ENCODE measurements around the gene PTPRN2.

The PTPRN2 gene

DNA sequence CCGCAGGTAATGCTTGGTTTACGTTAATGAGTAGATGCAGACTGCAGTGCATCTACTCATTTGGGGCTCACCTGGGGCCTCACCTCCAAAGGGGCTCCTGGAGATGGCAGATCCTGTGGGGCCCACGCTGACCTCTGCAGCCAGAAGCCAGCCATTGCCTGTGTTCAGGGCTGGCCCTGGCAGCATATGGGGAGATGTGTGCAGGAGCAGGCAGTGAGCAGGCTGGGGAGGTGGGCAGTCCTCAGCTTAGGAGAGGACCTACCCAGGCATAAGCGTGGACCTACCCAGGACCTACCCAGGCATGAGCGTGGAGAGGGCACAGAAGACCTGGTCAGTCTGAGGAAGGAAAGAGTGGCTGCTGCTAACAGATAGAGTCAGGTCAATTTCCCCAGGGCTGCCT lies 178.5 kb downstream of the PTPRN2 start:
- H3K23ac ChIP-seq (ENCODE audit: low read depth, low read length, poor library complexity): no peak overlapping the region
- H3K27ac ChIP-seq (replicated peaks; ENCODE audit: low read length): no peak overlapping the region
- H2AK5ac ChIP-seq (ENCODE audit: low read depth, low read length): no peak overlapping the region
- DNase-seq (ENCODE audit: low spot score): no peak
- peak overlapping the region; percentile 66 for H3K9ac ChIP-seq (ENCODE audit: low read depth, low read length, poor library complexity)
- no peak overlapping the region for H3K18ac ChIP-seq (ENCODE audit: low read length)
- no peak overlapping the region for H3K14ac ChIP-seq (ENCODE audit: low read length)
- H3K36me3 ChIP-seq (replicated peaks in 1 of 2; ENCODE audit: control insufficient read depth in 2 of 2, insufficient read depth in 2 of 2, low read length in 2 of 2): no peaks in the 10 kb centered on the region
- no peak overlapping the region for H2BK120ac ChIP-seq (ENCODE audit: low read depth, low read length)
- no peak overlapping the region for H3K4ac ChIP-seq (ENCODE audit: low read length)
- no peak overlapping the region for H3K4me2 ChIP-seq (ENCODE audit: insufficient read depth, low read length, poor library complexity, severe bottlenecking)
- no peak overlapping the region for H2AFZ ChIP-seq (ENCODE audit: low read length)
- peaks cover 0 to under 1% (median 0%) of the 10 kb centered on the region in 3 experiments for H3K27me3 ChIP-seq (ENCODE audit: control insufficient read depth in 3 of 3, insufficient read depth in 3 of 3, low read depth in 1 of 3, low read length in 3 of 3)
- no peaks in the 10 kb centered on the region for H3K79me1 ChIP-seq (ENCODE audit: low read depth, low read length)
- no peak overlapping the region for H3K4me3 ChIP-seq (ENCODE audit: low read length in 2 of 2)
- H3K4me1 ChIP-seq (ENCODE audit: control insufficient read depth in 2 of 2, insufficient read depth in 1 of 2, low read depth in 1 of 2, low read length in 2 of 2): peaks cover 0 to 4% of the 10 kb centered on the region in 2 donors
- no peaks in the 10 kb centered on the region for H3K9me3 ChIP-seq (replicated peaks in 1 of 2; ENCODE audit: control insufficient read depth in 2 of 2, insufficient read depth in 1 of 2, low read depth in 1 of 2, low read length in 2 of 2)
- H4K8ac ChIP-seq (ENCODE audit: low read depth, low read length): no peak overlapping the region
- H2BK15ac ChIP-seq (ENCODE audit: low read length): peak overlapping the region; percentile 68
- no peak overlapping the region for H4K91ac ChIP-seq (ENCODE audit: low read depth, low read length, poor library complexity)
- peak overlapping the region; percentile 30 for H2BK5ac ChIP-seq (ENCODE audit: low read length)
- no CpG with 5 or more reads among the region's 5 CpGs for WGBS, 2 donors (ENCODE audit: extremely low coverage in 2 of 2, insufficient read length in 2 of 2, insufficient replicate concordance in 1 of 2)
- no peak overlapping the region for H2BK12ac ChIP-seq (ENCODE audit: low read length)

- DNase-seq (ENCODE audit: low spot score): no peak
- Histone ChIP-seq H3K27me3 (ENCODE audit: control insufficient read depth in 3 of 3, insufficient read depth in 3 of 3, low read depth in 1 of 3, low read length in 3 of 3) (peaks cover 0 to 2% (median 0%) of the 10 kb centered on the region in 3 experiments), H3K4me1 (ENCODE audit: control insufficient read depth in 2 of 2, insufficient read depth in 1 of 2, low read depth in 1 of 2, low read length in 2 of 2) (peaks cover 0 to 3% of the 10 kb centered on the region in 2 donors), H2BK120ac (ENCODE audit: low read depth, low read length) (no peak overlapping the region), H3K4me2 (ENCODE audit: insufficient read depth, low read length, poor library complexity, severe bottlenecking) (no peak overlapping the region), H2BK15ac (ENCODE audit: low read length) (no peak overlapping the region), H4K8ac (ENCODE audit: low read depth, low read length) (no peak overlapping the region), H3K14ac (ENCODE audit: low read length) (no peak overlapping the region), H3K79me1 (ENCODE audit: low read depth, low read length) (no peaks in the 10 kb centered on the region), H2AFZ (ENCODE audit: low read length) (no peak overlapping the region), H2AK5ac (ENCODE audit: low read depth, low read length) (no peak overlapping the region), H3K23ac (ENCODE audit: low read depth, low read length, poor library complexity) (no peak overlapping the region), H3K9me3 (replicated peaks in 1 of 2; ENCODE audit: control insufficient read depth in 2 of 2, insufficient read depth in 1 of 2, low read depth in 1 of 2, low read length in 2 of 2) (no peaks in the 10 kb centered on the region), H3K9ac (ENCODE audit: low read depth, low read length, poor library complexity) (no peak overlapping the region), H3K4me3 (ENCODE audit: low read length in 2 of 2) (no peak overlapping the region), H3K27ac (replicated peaks; ENCODE audit: low read length) (no peak overlapping the region), H2BK5ac (ENCODE audit: low read length) (no peak overlapping the region), H3K18ac (ENCODE audit: low read length) (no peak overlapping the region), H3K4ac (ENCODE audit: low read length) (no peak overlapping the region), H2BK12ac (ENCODE audit: low read length) (no peak overlapping the region), H3K36me3 (replicated peaks in 1 of 2; ENCODE audit: control insufficient read depth in 2 of 2, insufficient read depth in 2 of 2, low read length in 2 of 2) (no peaks in the 10 kb centered on the region), H4K91ac (ENCODE audit: low read depth, low read length, poor library complexity) (no peak overlapping the region)
- WGBS, 2 donors (ENCODE audit: extremely low coverage in 2 of 2, insufficient read length in 2 of 2, insufficient replicate concordance in 1 of 2): no CpG with 5 or more reads among the region's 12 CpGs
Observed at GRCh38 chr7:158408318-158408920, 179.2 kb downstream of the PTPRN2 start.

GRCh38 chr7:158407581-158408317 lies 179.9 kb downstream of the PTPRN2 start:
- DNase-seq (ENCODE audit: low spot score): peak; percentile 44

GRCh38 chr7:158406801-158407200 lies 180.8 kb downstream of the PTPRN2 start:
- H3K36me3 ChIP-seq (replicated peaks in 1 of 2; ENCODE audit: control insufficient read depth in 2 of 2, insufficient read depth in 2 of 2, low read length in 2 of 2): no peaks in the 10 kb centered on the region
- no peak overlapping the region for H3K9ac ChIP-seq (ENCODE audit: low read depth, low read length, poor library complexity)
- no peak overlapping the region for H2BK120ac ChIP-seq (ENCODE audit: low read depth, low read length)
- no peak overlapping the region for H2BK5ac ChIP-seq (ENCODE audit: low read length)
- no peaks in the 10 kb centered on the region for H3K79me1 ChIP-seq (ENCODE audit: low read depth, low read length)
- H3K9me3 ChIP-seq (replicated peaks in 1 of 2; ENCODE audit: control insufficient read depth in 2 of 2, insufficient read depth in 1 of 2, low read depth in 1 of 2, low read length in 2 of 2): no peaks in the 10 kb centered on the region
- no peak overlapping the region for H2BK12ac ChIP-seq (ENCODE audit: low read length)
- no CpG with 5 or more reads among the region's 11 CpGs for WGBS, 2 donors (ENCODE audit: extremely low coverage in 2 of 2, insufficient read length in 2 of 2, insufficient replicate concordance in 1 of 2)
- H3K23ac ChIP-seq (ENCODE audit: low read depth, low read length, poor library complexity): no peak overlapping the region
- H3K4me1 ChIP-seq (ENCODE audit: control insufficient read depth in 2 of 2, insufficient read depth in 1 of 2, low read depth in 1 of 2, low read length in 2 of 2): peaks cover 0 to 3% of the 10 kb centered on the region in 2 donors
- H2BK15ac ChIP-seq (ENCODE audit: low read length): no peak overlapping the region
- no peak overlapping the region for H4K91ac ChIP-seq (ENCODE audit: low read depth, low read length, poor library complexity)
- H4K8ac ChIP-seq (ENCODE audit: low read depth, low read length): no peak overlapping the region
- H3K4me2 ChIP-seq (ENCODE audit: insufficient read depth, low read length, poor library complexity, severe bottlenecking): no peak overlapping the region
- H3K4me3 ChIP-seq (ENCODE audit: low read length in 2 of 2): no peak overlapping the region
- H3K18ac ChIP-seq (ENCODE audit: low read length): peak overlapping the region; percentile 20
- no peak for DNase-seq (ENCODE audit: low spot score)
- H3K27ac ChIP-seq (replicated peaks; ENCODE audit: low read length): no peak overlapping the region
- H3K4ac ChIP-seq (ENCODE audit: low read length): no peak overlapping the region
- peaks cover 0 to 2% (median 0%) of the 10 kb centered on the region in 3 experiments for H3K27me3 ChIP-seq (ENCODE audit: control insufficient read depth in 3 of 3, insufficient read depth in 3 of 3, low read depth in 1 of 3, low read length in 3 of 3)
- H3K14ac ChIP-seq (ENCODE audit: low read length): no peak overlapping the region
- no peak overlapping the region for H2AK5ac ChIP-seq (ENCODE audit: low read depth, low read length)
- no peak overlapping the region for H2AFZ ChIP-seq (ENCODE audit: low read length)

More at GRCh38 chr7:158407581-158408317, 179.9 kb downstream of the PTPRN2 start:
- Histone ChIP-seq H3K9me3 (replicated peaks in 1 of 2; ENCODE audit: control insufficient read depth in 2 of 2, insufficient read depth in 1 of 2, low read depth in 1 of 2, low read length in 2 of 2) (no peaks in the 10 kb centered on the region), H2AK5ac (ENCODE audit: low read depth, low read length) (no peak overlapping the region), H3K27ac (replicated peaks; ENCODE audit: low read length) (no peak overlapping the region), H3K23ac (ENCODE audit: low read depth, low read length, poor library complexity) (no peak overlapping the region), H3K4me2 (ENCODE audit: insufficient read depth, low read length, poor library complexity, severe bottlenecking) (no peak overlapping the region), H3K18ac (ENCODE audit: low read length) (no peak overlapping the region), H3K4ac (ENCODE audit: low read length) (no peak overlapping the region), H2BK5ac (ENCODE audit: low read length) (no peak overlapping the region), H3K27me3 (ENCODE audit: control insufficient read depth in 3 of 3, insufficient read depth in 3 of 3, low read depth in 1 of 3, low read length in 3 of 3) (peaks cover 0 to 2% (median 0%) of the 10 kb centered on the region in 3 experiments), H3K14ac (ENCODE audit: low read length) (no peak overlapping the region), H3K79me1 (ENCODE audit: low read depth, low read length) (no peaks in the 10 kb centered on the region), H2BK120ac (ENCODE audit: low read depth, low read length) (no peak overlapping the region), H3K4me3 (ENCODE audit: low read length in 2 of 2) (no peak overlapping the region), H3K9ac (ENCODE audit: low read depth, low read length, poor library complexity) (no peak overlapping the region), H2BK12ac (ENCODE audit: low read length) (no peak overlapping the region), H4K91ac (ENCODE audit: low read depth, low read length, poor library complexity) (no peak overlapping the region), H2BK15ac (ENCODE audit: low read length) (no peak overlapping the region), H3K36me3 (replicated peaks in 1 of 2; ENCODE audit: control insufficient read depth in 2 of 2, insufficient read depth in 2 of 2, low read length in 2 of 2) (no peaks in the 10 kb centered on the region), H2AFZ (ENCODE audit: low read length) (no peak overlapping the region), H3K4me1 (ENCODE audit: control insufficient read depth in 2 of 2, insufficient read depth in 1 of 2, low read depth in 1 of 2, low read length in 2 of 2) (peaks cover 0 to 3% of the 10 kb centered on the region in 2 donors), H4K8ac (ENCODE audit: low read depth, low read length) (no peak overlapping the region)
- WGBS, 2 donors (ENCODE audit: extremely low coverage in 2 of 2, insufficient read length in 2 of 2, insufficient replicate concordance in 1 of 2): no CpG with 5 or more reads among the region's 17 CpGs
